ENCODE measurements around the gene MPLKIP.

MPLKIP gene

DNA sequence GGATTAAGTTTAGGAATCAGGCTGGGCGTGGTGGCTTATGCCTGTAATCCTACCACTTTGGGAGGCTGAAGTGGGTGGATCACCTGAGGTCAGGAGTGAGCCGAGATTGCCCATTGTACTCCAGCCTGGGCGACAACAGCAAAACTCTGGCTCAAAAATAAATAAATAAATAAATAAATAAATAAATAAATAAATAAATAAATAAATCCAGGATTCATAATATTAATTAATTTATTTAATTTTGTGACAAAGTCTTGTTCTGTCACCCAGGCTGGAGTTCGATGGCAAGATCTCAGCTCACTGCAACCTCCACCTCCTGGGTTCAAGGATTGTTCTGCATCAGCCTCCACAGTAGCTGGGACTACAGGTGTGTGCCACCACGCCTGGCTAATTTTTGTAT, 4.6 kb upstream of the MPLKIP start:
- Histone ChIP-seq H3K9me3 (ENCODE audit: insufficient read depth, low read depth, low read length) (no peaks in the 10 kb centered on the region), H3K79me2 (ENCODE audit: insufficient read depth, low read length) (peaks cover 4% of the 10 kb centered on the region), H3K36me3 (ENCODE audit: insufficient read depth, low read length) (no peaks in the 10 kb centered on the region), H3K9me2 (replicated peaks; ENCODE audit: low read depth, low read length) (no peaks in the 10 kb centered on the region), H3K9ac (ENCODE audit: low read depth, low read length, poor library complexity, severe bottlenecking) (no peak overlapping the region), H3K4me1 (ENCODE audit: insufficient read depth, low read length, poor library complexity, severe bottlenecking) (no peaks in the 10 kb centered on the region), H3K27me3 (ENCODE audit: insufficient read depth, low read length, poor library complexity, severe bottlenecking) (no peaks in the 10 kb centered on the region), H3K4me3 (ENCODE audit: low read length, poor library complexity, severe bottlenecking) (no peak overlapping the region), H3K4me2 (ENCODE audit: low read depth, low read length, poor library complexity, severe bottlenecking) (no peak overlapping the region), H3F3A (ENCODE audit: low read depth) (no peaks in the 10 kb centered on the region), H2AFZ (ENCODE audit: low read length) (no peak overlapping the region), H4K20me1 (ENCODE audit: insufficient read depth, low read length, poor library complexity, severe bottlenecking) (peaks cover 2% of the 10 kb centered on the region)
- TF ChIP-seq EZH2phosphoT487 (IDR thresholded peaks at IDR 0.05; ENCODE audit: borderline replicate concordance) = no peak

DNA sequence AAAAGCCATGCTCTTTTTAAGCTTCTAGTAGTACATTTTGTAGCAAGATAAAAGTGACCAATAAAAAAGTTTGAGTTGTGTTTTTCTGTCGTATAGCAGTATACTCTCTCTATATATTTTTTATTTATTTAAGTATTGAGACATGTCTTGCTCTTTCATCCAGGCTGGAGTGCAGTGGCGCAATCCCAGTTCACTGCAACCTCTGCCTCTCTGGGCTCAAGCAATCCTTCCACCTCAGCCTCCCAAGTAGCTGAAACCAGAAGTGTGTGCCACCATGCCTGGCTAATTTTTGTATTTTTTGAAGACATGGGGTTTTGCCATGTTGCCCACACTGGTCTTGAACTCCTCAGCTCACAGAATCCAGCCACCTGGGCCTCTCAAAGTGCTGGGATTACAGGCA, 3.1 kb upstream of the MPLKIP start:
- H3K4me3 ChIP-seq (ENCODE audit: low read length, poor library complexity, severe bottlenecking) = no peak overlapping the region
- peaks cover 18% of the 10 kb centered on the region for H3K79me2 ChIP-seq (ENCODE audit: insufficient read depth, low read length)
- H3K9me2 ChIP-seq (replicated peaks; ENCODE audit: low read depth, low read length) = no peaks in the 10 kb centered on the region
- TF ChIP-seq, protein P1, sequence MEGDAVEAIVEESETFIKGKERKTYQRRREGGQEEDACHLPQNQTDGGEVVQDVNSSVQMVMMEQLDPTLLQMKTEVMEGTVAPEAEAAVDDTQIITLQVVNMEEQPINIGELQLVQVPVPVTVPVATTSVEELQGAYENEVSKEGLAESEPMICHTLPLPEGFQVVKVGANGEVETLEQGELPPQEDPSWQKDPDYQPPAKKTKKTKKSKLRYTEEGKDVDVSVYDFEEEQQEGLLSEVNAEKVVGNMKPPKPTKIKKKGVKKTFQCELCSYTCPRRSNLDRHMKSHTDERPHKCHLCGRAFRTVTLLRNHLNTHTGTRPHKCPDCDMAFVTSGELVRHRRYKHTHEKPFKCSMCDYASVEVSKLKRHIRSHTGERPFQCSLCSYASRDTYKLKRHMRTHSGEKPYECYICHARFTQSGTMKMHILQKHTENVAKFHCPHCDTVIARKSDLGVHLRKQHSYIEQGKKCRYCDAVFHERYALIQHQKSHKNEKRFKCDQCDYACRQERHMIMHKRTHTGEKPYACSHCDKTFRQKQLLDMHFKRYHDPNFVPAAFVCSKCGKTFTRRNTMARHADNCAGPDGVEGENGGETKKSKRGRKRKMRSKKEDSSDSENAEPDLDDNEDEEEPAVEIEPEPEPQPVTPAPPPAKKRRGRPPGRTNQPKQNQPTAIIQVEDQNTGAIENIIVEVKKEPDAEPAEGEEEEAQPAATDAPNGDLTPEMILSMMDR (conservative IDR thresholded peaks at IDR 0.05; ENCODE audit: low read length) = no peak
- no peak for TF ChIP-seq EZH2phosphoT487 (IDR thresholded peaks at IDR 0.05; ENCODE audit: borderline replicate concordance)
- H2AFZ ChIP-seq (ENCODE audit: low read length) = no peak overlapping the region
- peaks cover 9% of the 10 kb centered on the region for H3K4me1 ChIP-seq (ENCODE audit: insufficient read depth, low read length, poor library complexity, severe bottlenecking)
- no peaks in the 10 kb centered on the region for H3F3A ChIP-seq (ENCODE audit: low read depth)
- no peaks in the 10 kb centered on the region for H3K36me3 ChIP-seq (ENCODE audit: insufficient read depth, low read length)
- no peak overlapping the region for H3K4me2 ChIP-seq (ENCODE audit: low read depth, low read length, poor library complexity, severe bottlenecking)
- H3K9ac ChIP-seq (ENCODE audit: low read depth, low read length, poor library complexity, severe bottlenecking) = no peak overlapping the region
- H3K27me3 ChIP-seq (ENCODE audit: insufficient read depth, low read length, poor library complexity, severe bottlenecking) = no peaks in the 10 kb centered on the region
- H4K20me1 ChIP-seq (ENCODE audit: insufficient read depth, low read length, poor library complexity, severe bottlenecking) = peaks cover 16% of the 10 kb centered on the region
- no peaks in the 10 kb centered on the region for H3K9me3 ChIP-seq (ENCODE audit: insufficient read depth, low read depth, low read length)

DNA sequence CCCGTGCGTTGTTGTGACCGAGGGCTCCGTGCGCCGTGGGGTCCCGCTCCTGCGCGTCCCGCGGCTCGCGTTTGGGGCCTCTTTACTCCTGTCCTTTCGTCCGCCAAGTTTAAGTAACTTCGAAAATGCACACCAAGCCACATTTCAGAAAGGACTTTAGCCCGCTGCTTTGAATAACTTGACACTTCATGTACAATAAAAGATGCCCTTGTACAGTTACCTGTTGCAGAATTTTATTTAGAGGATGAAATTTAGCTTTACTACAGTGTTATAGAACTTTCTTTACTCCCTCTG, 842 bp upstream of the MPLKIP start:
- peaks cover 32% of the 10 kb centered on the region for H3K4me1 ChIP-seq (ENCODE audit: insufficient read depth, low read length, poor library complexity, severe bottlenecking)
- no peaks in the 10 kb centered on the region for H3F3A ChIP-seq (ENCODE audit: low read depth)
- H3K79me2 ChIP-seq (ENCODE audit: insufficient read depth, low read length) = peaks cover 41% of the 10 kb centered on the region
- H3K4me3 ChIP-seq (ENCODE audit: low read length, poor library complexity, severe bottlenecking) = peak overlapping the region; percentile 99
- H4K20me1 ChIP-seq (ENCODE audit: insufficient read depth, low read length, poor library complexity, severe bottlenecking) = peaks cover 29% of the 10 kb centered on the region
- H3K4me2 ChIP-seq (ENCODE audit: low read depth, low read length, poor library complexity, severe bottlenecking) = peak overlapping the region; percentile 84
- no peaks in the 10 kb centered on the region for H3K9me3 ChIP-seq (ENCODE audit: insufficient read depth, low read depth, low read length)
- no peak overlapping the region for H3K9ac ChIP-seq (ENCODE audit: low read depth, low read length, poor library complexity, severe bottlenecking)
- no peaks in the 10 kb centered on the region for H3K36me3 ChIP-seq (ENCODE audit: insufficient read depth, low read length)
- TF ChIP-seq, protein P1 (conservative IDR thresholded peaks at IDR 0.05; ENCODE audit: low read length) = no peak
- TF ChIP-seq EZH2phosphoT487 (IDR thresholded peaks at IDR 0.05; ENCODE audit: borderline replicate concordance) = no peak
- H2AFZ ChIP-seq (ENCODE audit: low read length) = peak overlapping the region; percentile 94
- no peaks in the 10 kb centered on the region for H3K27me3 ChIP-seq (ENCODE audit: insufficient read depth, low read length, poor library complexity, severe bottlenecking)
- no peaks in the 10 kb centered on the region for H3K9me2 ChIP-seq (replicated peaks; ENCODE audit: low read depth, low read length)

DNA sequence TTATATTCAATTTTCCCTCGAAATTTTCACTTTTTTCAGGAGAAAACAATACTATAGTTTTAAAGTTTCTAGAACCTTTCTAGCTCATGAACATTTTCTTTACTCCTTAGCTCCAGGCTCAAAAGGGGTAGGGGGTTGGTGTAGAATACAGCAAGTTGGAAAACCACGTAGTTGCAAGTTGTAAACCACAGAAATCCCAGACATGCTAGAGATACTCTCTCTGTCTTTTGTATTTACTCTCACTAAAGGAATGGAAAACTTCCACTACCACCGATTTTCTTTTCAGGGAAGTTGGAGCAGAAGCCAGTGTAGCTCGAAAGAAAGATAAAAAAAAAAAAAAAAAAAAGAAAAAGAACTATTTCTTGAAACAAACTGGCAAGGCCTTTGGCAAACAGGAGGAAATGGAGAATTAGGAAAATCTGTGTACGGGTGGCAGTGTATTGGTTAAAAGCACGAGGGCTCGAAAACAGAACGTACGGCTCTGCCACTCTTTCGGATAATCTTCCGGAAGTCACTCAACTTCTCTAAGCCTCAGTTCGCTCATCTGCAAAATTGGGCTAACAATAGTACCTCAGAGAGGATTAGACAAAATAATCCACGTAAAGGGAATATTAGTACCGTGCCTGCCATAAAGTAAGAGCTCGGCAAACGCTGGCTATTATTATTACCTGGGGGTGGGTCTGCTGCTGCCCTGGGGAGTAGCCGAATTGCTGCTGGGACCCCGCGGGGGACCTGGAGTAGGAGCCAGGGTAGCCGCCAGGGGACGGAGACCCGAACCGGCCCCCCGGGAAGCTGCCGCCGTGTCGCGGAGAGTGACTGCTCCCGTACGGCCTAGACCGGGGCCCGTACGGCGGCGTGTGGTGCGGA, 628 bp downstream of the MPLKIP start:
- no peaks in the 10 kb centered on the region for H3F3A ChIP-seq (ENCODE audit: low read depth)
- no peaks in the 10 kb centered on the region for H3K9me2 ChIP-seq (replicated peaks; ENCODE audit: low read depth, low read length)
- no peaks in the 10 kb centered on the region for H3K9me3 ChIP-seq (ENCODE audit: insufficient read depth, low read depth, low read length)
- H4K20me1 ChIP-seq (ENCODE audit: insufficient read depth, low read length, poor library complexity, severe bottlenecking) = peaks cover 29% of the 10 kb centered on the region
- H3K4me3 ChIP-seq (ENCODE audit: low read length, poor library complexity, severe bottlenecking) = peak overlapping the region; percentile 99
- peak overlapping the region; percentile 94 for H2AFZ ChIP-seq (ENCODE audit: low read length)
- H3K4me1 ChIP-seq (ENCODE audit: insufficient read depth, low read length, poor library complexity, severe bottlenecking) = peaks cover 33% of the 10 kb centered on the region
- H3K9ac ChIP-seq (ENCODE audit: low read depth, low read length, poor library complexity, severe bottlenecking) = peak overlapping the region; percentile 93
- no peak for TF ChIP-seq EZH2phosphoT487 (IDR thresholded peaks at IDR 0.05; ENCODE audit: borderline replicate concordance)
- TF ChIP-seq, protein P1 (conservative IDR thresholded peaks at IDR 0.05; ENCODE audit: low read length) = no peak
- no peaks in the 10 kb centered on the region for H3K36me3 ChIP-seq (ENCODE audit: insufficient read depth, low read length)
- no peaks in the 10 kb centered on the region for H3K27me3 ChIP-seq (ENCODE audit: insufficient read depth, low read length, poor library complexity, severe bottlenecking)
- peak overlapping the region; percentile 84 for H3K4me2 ChIP-seq (ENCODE audit: low read depth, low read length, poor library complexity, severe bottlenecking)
- H3K79me2 ChIP-seq (ENCODE audit: insufficient read depth, low read length) = peaks cover 50% of the 10 kb centered on the region
